HUES64 (cell line): ENCODE measurements around the gene SLC10A6.

ENCODE experiments used
- H3K27ac ChIP-seq: 2 replicates; pipeline ENCODE4 v1.7.0; 2013; ENCODE audit warnings: low read depth, low read length, inconsistent platforms
- H3K27me3 ChIP-seq: 2 replicates; pipeline ENCODE4 v1.6.1; 2013; ENCODE audit warnings: mild to moderate bottlenecking, low read length; ENCODE audit not compliant: insufficient read depth
- H3K36me3 ChIP-seq: 2 replicates; pipeline ENCODE4 v1.6.1; 2013; ENCODE audit warnings: mild to moderate bottlenecking, low read length; ENCODE audit not compliant: insufficient read depth
- H3K4me1 ChIP-seq: 2 replicates; pipeline ENCODE4 v1.6.1; 2013; ENCODE audit warnings: mild to moderate bottlenecking, low read length, moderate library complexity; ENCODE audit not compliant: insufficient read depth
- H3K4me3 ChIP-seq: 2 replicates; pipeline ENCODE4 v1.5.1; 2013; ENCODE audit warnings: mild to moderate bottlenecking, low read length, moderate library complexity
- H3K9ac ChIP-seq: 2 replicates; pipeline ENCODE4 v1.6.1; 2013; ENCODE audit warnings: mild to moderate bottlenecking, low read depth, low read length
- H3K9me3 ChIP-seq: 2 replicates; pipeline ENCODE4 v1.6.1; 2013; ENCODE audit warnings: low read depth, low read length; ENCODE audit not compliant: insufficient read depth
- WGBS: fragments of 150-250, 120-280 bp; methylation state at CpG from one replicate; pipeline ENCODE4 v1.1.7; 2013; ENCODE audit warnings: missing lambda C conversion rate; 5-methylcytosine and 5-hydroxymethylcytosine counted together

SLC10A6 gene

GRCh38 chr4:86775061-86775460 is 74.1 kb downstream of the SLC10A6 start:
- Histone ChIP-seq H3K9ac (no peak overlapping the region), H3K4me3 (no peak overlapping the region), H3K27me3 (no peaks in the 10 kb centered on the region), H3K9me3 (no peaks in the 10 kb centered on the region), H3K36me3 (peaks cover 86% of the 10 kb centered on the region), H3K4me1 (peaks cover 3% of the 10 kb centered on the region; the same call in 1 of the 2 replicates), H3K27ac (no peak overlapping the region)
- 96% methylated on average over 4 of the region's 4 CpGs for WGBS
